ENCODE measurements around the gene PRRT1B. TPM values are rescaled to one million over a fixed set of nuclear protein-coding genes. Genes with fewer than 3 reads are reported as not detected.

The PRRT1B gene
- total and polyA plus RNA-seq, 2 experiments from 2014 or later: not detected

DNA sequence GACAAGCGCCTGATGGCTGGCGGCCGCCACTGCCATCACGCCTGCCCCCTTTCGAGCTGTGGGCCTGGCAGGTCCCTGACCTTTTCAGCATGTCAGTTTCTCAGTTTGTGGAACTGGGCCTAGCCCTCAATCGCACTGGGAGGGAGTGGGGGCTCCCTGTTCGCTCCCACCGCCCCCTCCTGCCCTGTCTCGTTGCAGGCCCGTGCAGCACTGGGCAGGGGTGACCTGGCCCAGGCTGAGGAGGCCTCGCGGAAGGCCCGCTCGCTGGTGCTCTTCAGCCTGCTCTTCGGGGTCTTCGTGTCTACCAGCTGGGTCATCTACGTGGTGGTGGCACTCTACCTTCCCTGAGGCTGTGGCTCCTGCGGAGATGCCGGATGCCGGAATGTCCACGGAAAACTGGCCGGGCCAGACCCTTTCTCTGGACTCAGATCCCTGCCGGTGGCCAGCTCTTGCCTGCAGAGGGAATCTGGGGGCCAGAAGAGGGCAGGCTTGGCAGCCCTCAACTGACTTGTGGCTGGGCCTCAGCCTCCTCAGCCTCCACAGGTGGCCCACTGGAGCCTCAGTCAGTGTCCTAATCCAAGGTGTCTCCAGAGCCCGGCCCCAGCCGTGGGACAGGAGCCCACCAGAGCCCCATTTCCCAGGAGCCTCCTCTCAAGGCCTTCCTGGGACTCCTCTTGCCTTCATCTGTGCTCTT lies 12.7 kb downstream of the PRRT1B start:
- Histone ChIP-seq H2AFZ (no peak overlapping the region), H3K4me2 (ENCODE audit: unreplicated experiment) (no peak overlapping the region), H3K79me2 (ENCODE audit: insufficient read depth) (no peaks in the 10 kb centered on the region), H3K9me2 (ENCODE audit: insufficient read depth) (no peaks in the 10 kb centered on the region), H3K4me1 (ENCODE audit: insufficient read depth) (no peaks in the 10 kb centered on the region), H4K20me1 (ENCODE audit: insufficient read depth) (no peaks in the 10 kb centered on the region), H3K9me3 (ENCODE audit: low read depth) (no peaks in the 10 kb centered on the region), H3K36me3 (ENCODE audit: low read depth) (no peaks in the 10 kb centered on the region), H3K27ac (no peak overlapping the region), H3K4me3 (no peak overlapping the region), H3K9ac (no peak overlapping the region), H3F3A (ENCODE audit: insufficient read depth) (no peaks in the 10 kb centered on the region), H3K27me3 (replicated peaks; ENCODE audit: insufficient read depth) (0 out of 2 replicates have a peak, but pooled peaks cover 6% of the 10 kb centered on the region)
- in situ Hi-C loops (cut with MboI): no loop called here
- TF ChIP-seq EZH2 (IDR thresholded peaks at IDR 0.05; ENCODE audit: insufficient read depth, poor library complexity, severe bottlenecking) (no peak), EZH2phosphoT487 (IDR thresholded peaks at IDR 0.05; ENCODE audit: insufficient read depth, low read depth) (no peak)
- DNase-seq: no peak
- 90 to 91% methylated on average over 23 to 25 of the region's 25 CpGs for WGBS, 2 experiments (ENCODE audit: low coverage in 1 of 2, low lambda C conversion rate in 2 of 2, missing lambda C conversion rate in 2 of 2)

DNA sequence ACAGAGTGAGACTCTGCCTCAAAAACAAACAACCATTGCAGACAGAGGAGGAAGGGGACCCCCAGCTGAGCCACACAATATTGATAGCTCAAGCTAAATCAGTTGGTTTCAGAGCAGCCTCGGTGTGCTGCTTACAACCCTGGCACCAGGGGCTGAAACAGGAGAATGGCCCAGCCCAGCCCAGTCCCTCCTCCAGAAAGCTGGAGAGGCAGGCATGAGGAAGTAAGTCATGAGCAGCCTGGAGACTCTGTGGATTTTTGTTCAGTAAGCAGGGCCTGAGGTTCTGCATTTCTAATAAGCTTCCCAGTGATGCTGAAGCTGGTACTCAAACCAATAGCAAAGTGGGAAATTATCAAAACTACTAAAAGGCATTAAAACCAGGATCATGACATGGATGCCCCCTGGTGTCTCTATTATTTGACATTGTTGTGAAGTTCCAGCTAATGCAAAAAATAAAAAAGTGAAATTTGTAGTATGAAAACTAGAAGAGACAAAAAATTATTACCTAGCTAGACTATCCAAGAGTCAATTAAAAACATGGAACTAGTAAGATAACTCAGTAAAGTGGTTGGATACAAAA lies 14.2 kb downstream of the PRRT1B start:
- 100% methylated on average over 1 of the region's 1 CpG for WGBS, 2 experiments (ENCODE audit: low coverage in 1 of 2, low lambda C conversion rate in 2 of 2, missing lambda C conversion rate in 2 of 2)
- in situ Hi-C loops (cut with MboI): no loop called here
- no peak overlapping the region for H3K4me3 ChIP-seq
- H3K4me1 ChIP-seq (ENCODE audit: insufficient read depth): no peaks in the 10 kb centered on the region
- H4K20me1 ChIP-seq (ENCODE audit: insufficient read depth): no peaks in the 10 kb centered on the region
- H2AFZ ChIP-seq: no peak overlapping the region
- H3K36me3 ChIP-seq (ENCODE audit: low read depth): no peaks in the 10 kb centered on the region
- no peak overlapping the region for H3K27ac ChIP-seq
- H3K27me3 ChIP-seq (replicated peaks; ENCODE audit: insufficient read depth): 0 out of 2 replicates have a peak, but pooled peaks cover 6% of the 10 kb centered on the region
- no peak overlapping the region for H3K9ac ChIP-seq
- no peaks in the 10 kb centered on the region for H3K79me2 ChIP-seq (ENCODE audit: insufficient read depth)
- no peak overlapping the region for H3K4me2 ChIP-seq (ENCODE audit: unreplicated experiment)
- no peaks in the 10 kb centered on the region for H3K9me2 ChIP-seq (ENCODE audit: insufficient read depth)
- no peaks in the 10 kb centered on the region for H3K9me3 ChIP-seq (ENCODE audit: low read depth)
- no peak for DNase-seq
- H3F3A ChIP-seq (ENCODE audit: insufficient read depth): no peaks in the 10 kb centered on the region
- TF ChIP-seq EZH2 (IDR thresholded peaks at IDR 0.05; ENCODE audit: insufficient read depth, poor library complexity, severe bottlenecking) (no peak), EZH2phosphoT487 (IDR thresholded peaks at IDR 0.05; ENCODE audit: insufficient read depth, low read depth) (no peak)

- 64 to 75% methylated on average over 8 to 9 of the region's 9 CpGs for WGBS, 2 experiments (ENCODE audit: low coverage in 1 of 2, low lambda C conversion rate in 2 of 2, missing lambda C conversion rate in 2 of 2)
- Histone ChIP-seq H3K9me3 (ENCODE audit: low read depth) (no peaks in the 10 kb centered on the region), H3K27ac (no peak overlapping the region), H3K79me2 (ENCODE audit: insufficient read depth) (no peaks in the 10 kb centered on the region), H3F3A (ENCODE audit: insufficient read depth) (no peaks in the 10 kb centered on the region), H3K4me3 (no peak overlapping the region), H3K4me2 (ENCODE audit: unreplicated experiment) (no peak overlapping the region), H3K9ac (no peak overlapping the region), H3K4me1 (ENCODE audit: insufficient read depth) (no peaks in the 10 kb centered on the region), H3K9me2 (ENCODE audit: insufficient read depth) (no peaks in the 10 kb centered on the region), H3K36me3 (ENCODE audit: low read depth) (no peaks in the 10 kb centered on the region), H4K20me1 (ENCODE audit: insufficient read depth) (no peaks in the 10 kb centered on the region), H2AFZ (no peak overlapping the region), H3K27me3 (replicated peaks; ENCODE audit: insufficient read depth) (no peaks in the 10 kb centered on the region)
- no peak for TF ChIP-seq EZH2phosphoT487 (IDR thresholded peaks at IDR 0.05; ENCODE audit: insufficient read depth, low read depth)
- no peak for TF ChIP-seq EZH2 (IDR thresholded peaks at IDR 0.05; ENCODE audit: insufficient read depth, poor library complexity, severe bottlenecking)
- in situ Hi-C loops (cut with MboI): no loop called here
- DNase-seq: no peak
Observed at GRCh38 chr9:131562032-131562959, 17.0 kb downstream of the PRRT1B start.

- Histone ChIP-seq H4K20me1 (ENCODE audit: insufficient read depth) (no peaks in the 10 kb centered on the region), H3K36me3 (ENCODE audit: low read depth) (no peaks in the 10 kb centered on the region), H3K9ac (no peak overlapping the region), H3K4me3 (no peak overlapping the region), H3K9me3 (ENCODE audit: low read depth) (no peaks in the 10 kb centered on the region), H3K27me3 (replicated peaks; ENCODE audit: insufficient read depth) (no peaks in the 10 kb centered on the region), H3K4me1 (ENCODE audit: insufficient read depth) (no peaks in the 10 kb centered on the region), H2AFZ (no peak overlapping the region), H3F3A (ENCODE audit: insufficient read depth) (no peaks in the 10 kb centered on the region), H3K27ac (no peak overlapping the region), H3K4me2 (ENCODE audit: unreplicated experiment) (no peak overlapping the region), H3K79me2 (ENCODE audit: insufficient read depth) (no peaks in the 10 kb centered on the region), H3K9me2 (ENCODE audit: insufficient read depth) (no peaks in the 10 kb centered on the region)
- DNase-seq: no peak
- 78 to 84% methylated on average over 5 of the region's 5 CpGs for WGBS, 2 experiments (ENCODE audit: low coverage in 1 of 2, low lambda C conversion rate in 2 of 2, missing lambda C conversion rate in 2 of 2)
- in situ Hi-C loops (cut with MboI): no loop called here
- no peak for TF ChIP-seq EZH2phosphoT487 (IDR thresholded peaks at IDR 0.05; ENCODE audit: insufficient read depth, low read depth)
Observed at GRCh38 chr9:131565369-131565768, 20.0 kb downstream of the PRRT1B start.
